ENCODE data around the gene CST3. TPM values are rescaled to one million over a fixed set of nuclear protein-coding genes. Genes with fewer than 3 reads are reported as not detected.
A peak's percentile ranks its signal among the peaks of the same experiment; 100 is the strongest.

CST3 gene
- total and polyA plus RNA-seq, 2 experiments from 2014 or later, result 478 to 784 TPM

DNA sequence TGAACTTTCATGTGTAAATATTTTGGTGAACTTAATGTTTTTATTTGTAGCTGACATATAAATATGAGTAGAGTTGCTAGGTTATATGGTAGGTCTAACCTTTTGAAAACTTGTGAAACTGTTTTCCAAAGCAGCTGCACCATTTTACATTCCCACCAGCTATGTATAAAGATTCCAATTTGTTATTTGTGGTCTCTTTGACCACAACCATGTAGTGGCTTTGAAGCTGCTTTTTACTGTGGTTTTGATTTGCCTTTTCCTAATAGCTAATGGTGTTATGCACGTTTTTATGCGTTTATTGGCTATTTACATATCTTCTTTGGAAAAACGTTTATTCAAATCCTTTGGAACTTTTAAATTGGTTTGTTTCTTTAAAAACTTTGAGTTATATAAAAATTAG is 10.3 kb downstream of the CST3 start:
- TF ChIP-seq EZH2phosphoT487 (IDR thresholded peaks at IDR 0.05; ENCODE audit: insufficient read depth, low read depth) (no peak), EZH2 (IDR thresholded peaks at IDR 0.05; ENCODE audit: insufficient read depth, poor library complexity, severe bottlenecking) (no peak)
- 90 to 93% methylated on average over 3 of the region's 3 CpGs for WGBS, 2 experiments (ENCODE audit: low coverage in 1 of 2, low lambda C conversion rate in 2 of 2, missing lambda C conversion rate in 2 of 2)
- H3K4me1 ChIP-seq (ENCODE audit: insufficient read depth), result peaks cover 15% of the 10 kb centered on the region; the same call in 1 of the 2 replicates

DNA sequence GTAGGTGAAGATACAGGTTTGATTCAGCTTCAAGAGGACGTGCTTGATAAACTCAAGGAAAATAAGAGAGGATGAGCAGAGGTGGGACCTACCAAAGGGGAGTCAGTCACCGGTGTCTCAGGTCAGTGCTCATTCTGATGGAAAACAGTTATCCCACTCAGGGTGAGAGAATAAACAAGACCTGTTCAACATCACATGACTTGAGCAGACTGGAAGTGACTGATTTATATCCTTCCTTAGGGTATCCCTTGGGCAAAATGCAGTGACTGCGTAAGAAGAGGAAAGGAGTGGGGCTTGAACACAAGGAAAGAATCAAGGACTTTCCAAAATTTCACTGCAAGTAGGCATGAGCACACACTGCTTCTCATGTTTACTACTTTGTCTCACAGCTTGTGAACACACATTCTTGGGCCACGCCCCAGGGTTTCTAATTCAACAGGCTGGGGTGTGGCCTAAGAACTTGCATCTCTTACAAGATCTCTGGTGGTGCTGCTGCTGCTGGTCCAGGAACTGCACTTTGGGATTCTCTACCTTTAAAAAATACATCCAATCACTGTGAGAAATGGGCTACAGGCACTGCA is 11.6 kb downstream of the CST3 start:
- in situ Hi-C loops (cut with MboI), result no loop called here
- TF ChIP-seq EZH2phosphoT487 (IDR thresholded peaks at IDR 0.05; ENCODE audit: insufficient read depth, low read depth) (no peak), EZH2 (IDR thresholded peaks at IDR 0.05; ENCODE audit: insufficient read depth, poor library complexity, severe bottlenecking) (no peak)
- WGBS, 2 experiments (ENCODE audit: low coverage in 1 of 2, low lambda C conversion rate in 2 of 2, missing lambda C conversion rate in 2 of 2), result 50 to 51% methylated on average over 4 of the region's 4 CpGs

More for the DNA sequence above, 10.3 kb downstream of the CST3 start:
- H3K36me3 ChIP-seq (ENCODE audit: low read depth), result no peaks in the 10 kb centered on the region
- H3K9me3 ChIP-seq (ENCODE audit: low read depth), result no peaks in the 10 kb centered on the region
- H2AFZ ChIP-seq, result no peak overlapping the region
- no peak overlapping the region for H3K9ac ChIP-seq
- no peak overlapping the region for H3K4me2 ChIP-seq (ENCODE audit: unreplicated experiment)
- H3K79me2 ChIP-seq (ENCODE audit: insufficient read depth), result no peaks in the 10 kb centered on the region
- no peak overlapping the region for H3K27ac ChIP-seq
- in situ Hi-C loops (cut with MboI), result no loop called here
- no peak for DNase-seq
- H3K27me3 ChIP-seq (replicated peaks; ENCODE audit: insufficient read depth), result no peaks in the 10 kb centered on the region
- H3K4me3 ChIP-seq, result no peak overlapping the region
- no peaks in the 10 kb centered on the region for H4K20me1 ChIP-seq (ENCODE audit: insufficient read depth)
- H3F3A ChIP-seq (ENCODE audit: insufficient read depth), result peaks cover 20% of the 10 kb centered on the region
- H3K9me2 ChIP-seq (ENCODE audit: insufficient read depth), result no peaks in the 10 kb centered on the region

DNA sequence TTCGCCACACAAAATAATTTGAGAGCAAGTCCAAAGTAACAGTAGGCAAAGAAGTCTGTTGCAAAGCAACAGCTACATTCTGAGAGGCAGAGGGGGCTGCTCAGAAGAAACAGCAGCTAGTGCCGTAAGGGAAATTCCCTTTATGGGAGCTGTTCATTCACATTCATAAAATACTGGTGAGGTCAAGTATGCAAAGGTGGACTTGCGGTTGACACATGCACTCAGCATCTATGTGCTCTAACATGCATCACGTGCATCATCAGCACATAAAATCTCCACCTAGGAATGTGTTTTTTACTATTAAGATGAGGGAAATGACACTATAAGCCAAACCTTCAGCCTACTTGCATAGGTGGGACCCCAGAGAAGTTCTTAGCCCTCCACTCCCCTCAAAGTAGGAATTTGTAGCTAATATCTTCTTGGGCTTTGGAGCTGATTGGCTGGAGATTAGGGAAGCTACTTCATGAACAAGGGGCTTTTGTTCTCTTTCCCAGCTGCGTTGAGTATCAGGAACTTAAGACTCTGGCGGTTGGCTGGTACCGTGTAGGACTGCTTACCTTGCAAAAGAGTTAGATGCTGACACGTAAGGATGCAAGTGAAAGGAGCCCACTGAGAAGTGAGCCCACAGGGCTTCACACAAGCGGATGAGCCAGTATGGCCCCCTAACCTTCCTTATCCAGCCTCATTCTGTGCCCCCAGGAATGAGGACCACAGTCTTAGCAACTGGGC is 12.4 kb downstream of the CST3 start:
- H4K20me1 ChIP-seq (ENCODE audit: insufficient read depth), result no peaks in the 10 kb centered on the region
- no peak overlapping the region for H3K9ac ChIP-seq
- H2AFZ ChIP-seq, result no peak overlapping the region
- TF ChIP-seq EZH2phosphoT487 (IDR thresholded peaks at IDR 0.05; ENCODE audit: insufficient read depth, low read depth) (no peak), EZH2 (IDR thresholded peaks at IDR 0.05; ENCODE audit: insufficient read depth, poor library complexity, severe bottlenecking) (no peak)
- no peaks in the 10 kb centered on the region for H3K9me3 ChIP-seq (ENCODE audit: low read depth)
- no peaks in the 10 kb centered on the region for H3K27me3 ChIP-seq (replicated peaks; ENCODE audit: insufficient read depth)
- H3K4me3 ChIP-seq, result no peak overlapping the region
- no peaks in the 10 kb centered on the region for H3K9me2 ChIP-seq (ENCODE audit: insufficient read depth)
- 95 to 96% methylated on average over 9 of the region's 9 CpGs for WGBS, 2 experiments (ENCODE audit: low coverage in 1 of 2, low lambda C conversion rate in 2 of 2, missing lambda C conversion rate in 2 of 2)
- peaks cover 25% of the 10 kb centered on the region for H3F3A ChIP-seq (ENCODE audit: insufficient read depth)
- H3K4me2 ChIP-seq (ENCODE audit: unreplicated experiment), result no peak overlapping the region
- in situ Hi-C loops (cut with MboI), result no loop called here
- H3K36me3 ChIP-seq (ENCODE audit: low read depth), result no peaks in the 10 kb centered on the region
- no peak for DNase-seq
- peaks cover 20% of the 10 kb centered on the region; the same call in 1 of the 2 replicates for H3K4me1 ChIP-seq (ENCODE audit: insufficient read depth)
- H3K27ac ChIP-seq, result no peak overlapping the region
- no peaks in the 10 kb centered on the region for H3K79me2 ChIP-seq (ENCODE audit: insufficient read depth)

More for the DNA sequence above, 11.6 kb downstream of the CST3 start:
- Histone ChIP-seq H3F3A (ENCODE audit: insufficient read depth) (peaks cover 25% of the 10 kb centered on the region), H3K79me2 (ENCODE audit: insufficient read depth) (no peaks in the 10 kb centered on the region), H3K27me3 (replicated peaks; ENCODE audit: insufficient read depth) (no peaks in the 10 kb centered on the region), H2AFZ (no peak overlapping the region), H3K4me3 (no peak overlapping the region), H3K36me3 (ENCODE audit: low read depth) (no peaks in the 10 kb centered on the region), H3K9me2 (ENCODE audit: insufficient read depth) (no peaks in the 10 kb centered on the region), H3K4me1 (ENCODE audit: insufficient read depth) (peaks cover 20% of the 10 kb centered on the region; the same call in 1 of the 2 replicates), H3K4me2 (ENCODE audit: unreplicated experiment) (no peak overlapping the region), H3K9ac (no peak overlapping the region), H3K27ac (no peak overlapping the region), H3K9me3 (ENCODE audit: low read depth) (no peaks in the 10 kb centered on the region), H4K20me1 (ENCODE audit: insufficient read depth) (no peaks in the 10 kb centered on the region)
- DNase-seq, result peak; percentile 61

DNA sequence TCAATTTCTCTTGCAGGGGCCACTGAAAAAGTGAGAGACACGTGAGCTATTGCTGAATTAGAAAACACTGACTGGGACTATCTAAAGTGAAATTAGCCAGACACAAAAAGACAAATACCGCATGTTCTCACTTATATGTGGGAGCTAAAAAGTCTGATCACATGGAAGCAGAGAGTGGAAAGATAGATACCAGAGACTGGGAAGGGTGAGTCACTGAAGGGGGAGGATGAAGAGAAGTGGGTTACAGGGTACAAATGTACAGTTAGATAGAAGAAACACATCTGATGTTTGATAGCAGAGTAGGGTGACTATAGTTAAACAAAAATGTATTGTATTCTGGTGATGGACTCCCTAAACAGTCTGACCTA is 13.4 kb downstream of the CST3 start:
- Histone ChIP-seq H4K20me1 (ENCODE audit: insufficient read depth) (no peaks in the 10 kb centered on the region), H3K9me2 (ENCODE audit: insufficient read depth) (no peaks in the 10 kb centered on the region), H2AFZ (peak overlapping the region; percentile 64), H3K4me2 (ENCODE audit: unreplicated experiment) (no peak overlapping the region), H3K9ac (no peak overlapping the region), H3K36me3 (ENCODE audit: low read depth) (no peaks in the 10 kb centered on the region), H3K9me3 (ENCODE audit: low read depth) (no peaks in the 10 kb centered on the region), H3K27me3 (replicated peaks; ENCODE audit: insufficient read depth) (no peaks in the 10 kb centered on the region), H3K4me3 (no peak overlapping the region), H3K27ac (no peak overlapping the region), H3K4me1 (ENCODE audit: insufficient read depth) (peaks cover 18% of the 10 kb centered on the region; the same call in 1 of the 2 replicates), H3K79me2 (ENCODE audit: insufficient read depth) (no peaks in the 10 kb centered on the region), H3F3A (ENCODE audit: insufficient read depth) (peaks cover 25% of the 10 kb centered on the region)
- DNase-seq, result peak; percentile 39
- WGBS, 2 experiments (ENCODE audit: low coverage in 1 of 2, low lambda C conversion rate in 2 of 2, missing lambda C conversion rate in 2 of 2), result 61 to 74% methylated on average over 2 of the region's 2 CpGs
- TF ChIP-seq EZH2 (IDR thresholded peaks at IDR 0.05; ENCODE audit: insufficient read depth, poor library complexity, severe bottlenecking) (no peak), EZH2phosphoT487 (IDR thresholded peaks at IDR 0.05; ENCODE audit: insufficient read depth, low read depth) (no peak)
- in situ Hi-C loops (cut with MboI), result no loop called here

Data from GM23248 (cell line).